CD14-positive monocyte (primary cell): ENCODE measurements around the gene CCNL2. TPM values are rescaled to one million over a fixed set of nuclear protein-coding genes. Genes with fewer than 3 reads are reported as not detected.
"Not testable (repeated sequence)": the region's sequence is repeated elsewhere in the genome, so short reads cannot be mapped to it uniquely, and the experiment has no call there.

ENCODE experiments used
- DNase-seq, 3 donors: peaks; one replicate each; pipeline ENCODE4 v3.0.0-alpha.2; 2011 to 2022
- H2AFZ ChIP-seq: 2 replicates; pipeline ENCODE4 v1.6.0; 2012; ENCODE audit warnings: mild to moderate bottlenecking, low read depth, low read length, inconsistent platforms; ENCODE audit not compliant: insufficient read depth, poor library complexity, severe bottlenecking
- H3K27ac ChIP-seq, 2 donors: 1 replicate in 1 of 2; 2 replicates in 1 of 2; pipeline ENCODE4 v1.5.1; 2012 to 2013; ENCODE audit warnings: low read length in 2 of 2, control low read depth in 1 of 2, inconsistent platforms in 1 of 2, low read depth in 1 of 2, mild to moderate bottlenecking in 1 of 2
- H3K27me3 ChIP-seq, 2 donors: one replicate each; pipeline versions ENCODE4 v1.6.0 to v1.6.1; 2011 to 2013; ENCODE audit warnings: low read length in 2 of 2; ENCODE audit not compliant: control insufficient read depth in 2 of 2, insufficient read depth in 2 of 2
- H3K36me3 ChIP-seq, 2 donors: replicated peaks in 1 of 2; 1 replicate in 1 of 2; 2 replicates in 1 of 2; pipeline versions ENCODE4 v1.5.1 to v1.6.1; 2012 to 2013; ENCODE audit warnings: low read length in 2 of 2, control low read depth in 1 of 2, inconsistent platforms in 1 of 2, mild to moderate bottlenecking in 1 of 2; ENCODE audit not compliant: insufficient read depth in 2 of 2, control insufficient read depth in 1 of 2
- H3K4me1 ChIP-seq, 2 donors: 1 replicate in 1 of 2; 2 replicates in 1 of 2; pipeline versions ENCODE4 v1.5.1 to v1.6.1; 2012 to 2013; ENCODE audit warnings: low read length in 2 of 2, control low read depth in 1 of 2, inconsistent platforms in 1 of 2, mild to moderate bottlenecking in 1 of 2, moderate library complexity in 1 of 2; ENCODE audit not compliant: insufficient read depth in 2 of 2, control insufficient read depth in 1 of 2
- H3K4me2 ChIP-seq: replicated peaks from 2 replicates; pipeline ENCODE3; 2012; ENCODE audit warnings: low read length, moderate library complexity, mild to moderate bottlenecking; ENCODE audit not compliant: poor library complexity, severe bottlenecking; ENCODE audit errors: extremely low read depth
- H3K4me3 ChIP-seq, 3 experiments: fragments of 200-600 bp in 1 of 3; sonication (generic) in 1 of 3; replicated peaks in 1 of 3; 1 replicate in 2 of 3; 2 replicates in 1 of 3; pipeline ENCODE4 v1.5.1; 2011 to 2013; ENCODE audit warnings: low read length in 3 of 3, mild to moderate bottlenecking in 3 of 3, control low read depth in 2 of 3, low read depth in 2 of 3, inconsistent platforms in 1 of 3, moderate library complexity in 1 of 3
- H3K79me2 ChIP-seq: 2 replicates; pipeline ENCODE4 v1.6.0; 2012; ENCODE audit warnings: mild to moderate bottlenecking, control low read depth, inconsistent platforms, low read length, moderate library complexity; ENCODE audit not compliant: insufficient read depth
- H3K9ac ChIP-seq: 2 replicates; pipeline ENCODE4 v1.6.0; 2017; ENCODE audit warnings: low read length, mild to moderate bottlenecking; ENCODE audit not compliant: insufficient read depth, poor library complexity, severe bottlenecking
- H3K9me3 ChIP-seq, 2 donors: replicated peaks in 1 of 2; 1 replicate in 1 of 2; 2 replicates in 1 of 2; pipeline versions ENCODE4 v1.5.1 to v1.6.1; 2012 to 2013; ENCODE audit warnings: low read length in 2 of 2, control low read depth in 1 of 2; ENCODE audit not compliant: control insufficient read depth in 1 of 2, insufficient read depth in 1 of 2
- H4K20me1 ChIP-seq: 2 replicates; pipeline ENCODE4 v1.6.0; 2012; ENCODE audit warnings: mild to moderate bottlenecking, low read length, control low read depth, moderate library complexity; ENCODE audit not compliant: insufficient read depth
- H3K27ac Mint-ChIP-seq, 7 donors: one replicate each; pipeline ENCODE4 v1.8.0; 2020; ENCODE audit warnings: mild to moderate bottlenecking in 7 of 7, mixed read lengths in 7 of 7, moderate library complexity in 6 of 7, inconsistent platforms in 2 of 7
- H3K27me3 Mint-ChIP-seq, 3 donors: one replicate each; pipeline ENCODE4 v1.8.0; 2021 to 2022; ENCODE audit warnings: low read depth in 3 of 3, mild to moderate bottlenecking in 3 of 3, mixed read lengths in 3 of 3, moderate library complexity in 3 of 3, inconsistent platforms in 1 of 3
- H3K36me3 Mint-ChIP-seq, 2 donors: one replicate each; pipeline ENCODE4 v1.8.0; 2020; ENCODE audit warnings: mixed read lengths in 2 of 2, inconsistent platforms in 1 of 2, mild to moderate bottlenecking in 1 of 2
- H3K4me1 Mint-ChIP-seq: one replicate; pipeline ENCODE4 v1.8.0; 2020; ENCODE audit warnings: mild to moderate bottlenecking, mixed read lengths
- H3K4me3 Mint-ChIP-seq, 2 donors: one replicate each; pipeline ENCODE4 v1.8.0; 2020; ENCODE audit warnings: mild to moderate bottlenecking in 2 of 2, mixed read lengths in 2 of 2, moderate library complexity in 1 of 2
- H3K9me3 Mint-ChIP-seq, 7 donors: one replicate each; pipeline ENCODE4 v1.8.0; 2020 to 2022; ENCODE audit warnings: mixed read lengths in 7 of 7, mild to moderate bottlenecking in 6 of 7, moderate library complexity in 6 of 7, inconsistent platforms in 2 of 7
- CTCF ChIP-seq: fragments of 200-600 bp; IDR thresholded peaks from one replicate; pipeline ENCODE4 v1.8.0; 2022; ENCODE audit warnings: antibody characterized with exemption, mild to moderate bottlenecking
- WGBS: methylation state at CpG from one replicate; pipeline ENCODE4 v1.1.5; 2013; ENCODE audit warnings: missing lambda C conversion rate; ENCODE audit not compliant: insufficient coverage; 5-methylcytosine and 5-hydroxymethylcytosine counted together
- intact Hi-C, 2 donors: fragments of 100-400 bp; cut with micrococcal nuclease; formaldehyde crosslinking; loops; one replicate each; pipeline versions ENCODE4 v1.15.0 to v1.15.1; 2023
- polyA plus RNA-seq, 3 donors: library from polyadenylated mRNA; depleted of rRNA in 1 of 3; unstranded in 2 of 3; stranded (reverse) in 1 of 3; fragments of 300-500 nt in 2 of 3; fragments of >200 nt in 1 of 3; fragmentation: Illumina TruSeq in 2 of 3; gene quantifications; 1 replicate in 2 of 3; 2 replicates in 1 of 3; pipeline ENCODE4 v1.2.3, GENCODE V29; 2012 to 2021

Gene CCNL2
- polyA plus RNA-seq, 3 donors: 8.6 to 178 (median 10.4) TPM

GRCh38 chr1:1406101-1406820 is 7.1 kb upstream of the CCNL2 start:
- peaks cover 0 to 1% of the 10 kb centered on the region in 2 donors for H3K9me3 ChIP-seq
- Mint-ChIP-seq H3K4me1 (peaks cover 24% of the 10 kb centered on the region), H3K27me3 (no peaks in the 10 kb centered on the region), H3K36me3 (peaks cover 39 to 52% of the 10 kb centered on the region in 2 donors), H3K27ac (peak overlapping the region; percentile 80 to 95 (median 86)), H3K9me3 (peaks cover 0 to 7% (median under 1%) of the 10 kb centered on the region in 7 donors), H3K4me3 (peak overlapping the region; percentile 84 to 91)
- peak overlapping the region; percentile 88 for H2AFZ ChIP-seq
- DNase-seq: no peak
- peaks cover 59% of the 10 kb centered on the region for H3K79me2 ChIP-seq
- peaks cover 25% of the 10 kb centered on the region for H4K20me1 ChIP-seq
- no peak for TF ChIP-seq CTCF
- peaks cover 36 to 45% of the 10 kb centered on the region in 2 donors for H3K36me3 ChIP-seq
- peak overlapping the region; percentile 96 for H3K9ac ChIP-seq
- peak overlapping the region; percentile 95 for H3K4me2 ChIP-seq
- intact Hi-C loops: loop anchor here in 1 of 2 donors (1.0 kb wide), 1 partner anchor 8 kb away; no protein-coding TSS in a partner anchor
- no peaks in the 10 kb centered on the region for H3K27me3 ChIP-seq
- H3K27ac ChIP-seq: peak overlapping the region; percentile 51 to 94
- peak overlapping the region; percentile 73 to 99 (median 73) for H3K4me3 ChIP-seq
- H3K4me1 ChIP-seq: peaks cover 17 to 23% of the 10 kb centered on the region in 2 donors
- WGBS: 44% methylated on average over 43 of the region's 43 CpGs

GRCh38 chr1:1403653-1404052 is 4.5 kb upstream of the CCNL2 start:
- peaks cover 30 to 38% of the 10 kb centered on the region in 2 donors for H3K4me1 ChIP-seq
- H3K27ac Mint-ChIP-seq: peak overlapping the region in 5 of 7 donors; percentile 12 to 73 (median 40)
- H3K4me1 Mint-ChIP-seq: peaks cover 34% of the 10 kb centered on the region
- H3K4me3 Mint-ChIP-seq: no peak overlapping the region
- no peaks in the 10 kb centered on the region for H3K9me3 Mint-ChIP-seq
- H3K4me2 ChIP-seq: no peak overlapping the region
- H3K79me2 ChIP-seq: peaks cover 79% of the 10 kb centered on the region
- peaks cover 41 to 57% of the 10 kb centered on the region in 2 donors for H3K36me3 Mint-ChIP-seq
- H4K20me1 ChIP-seq: peaks cover 40% of the 10 kb centered on the region
- no peak overlapping the region for H3K4me3 ChIP-seq
- peaks cover 41 to 51% of the 10 kb centered on the region in 2 donors for H3K36me3 ChIP-seq
- intact Hi-C loops: no loop called here
- 97% methylated on average over 4 of the region's 7 CpGs for WGBS
- H3K27me3 Mint-ChIP-seq: no peaks in the 10 kb centered on the region
- no peaks in the 10 kb centered on the region for H3K27me3 ChIP-seq
- no peaks in the 10 kb centered on the region for H3K9me3 ChIP-seq
- no peak overlapping the region for H2AFZ ChIP-seq
- no peak for TF ChIP-seq CTCF
- H3K9ac ChIP-seq: no peak overlapping the region
- no peak for DNase-seq
- no peak overlapping the region for H3K27ac ChIP-seq

GRCh38 chr1:1402901-1403392 is 3.8 kb upstream of the CCNL2 start:
- H2AFZ ChIP-seq, H3K4me3 ChIP-seq, H3K4me3 Mint-ChIP-seq, H3K27me3 ChIP-seq, H3K9me3 ChIP-seq, H3K9ac ChIP-seq, H3K9me3 Mint-ChIP-seq, H3K27ac ChIP-seq, DNase-seq, H3K27me3 Mint-ChIP-seq, intact Hi-C loops, H3K4me2 ChIP-seq: not testable (repeated sequence)
- peak overlapping the region in 2 of 7 donors; percentile 24 to 38 for H3K27ac Mint-ChIP-seq
- peaks cover 41 to 52% of the 10 kb centered on the region in 2 donors for H3K36me3 ChIP-seq
- 92% methylated on average over 5 of the region's 9 CpGs for WGBS
- H3K4me1 ChIP-seq: peaks cover 32 to 38% of the 10 kb centered on the region in 2 donors
- peaks cover 41 to 60% of the 10 kb centered on the region in 2 donors for H3K36me3 Mint-ChIP-seq
- H3K4me1 Mint-ChIP-seq: peaks cover 35% of the 10 kb centered on the region
- H3K79me2 ChIP-seq: peaks cover 79% of the 10 kb centered on the region
- peaks cover 40% of the 10 kb centered on the region for H4K20me1 ChIP-seq
